IPS-NIHi7 (cell line): ENCODE data around the gene ADAMTS19.
A peak's percentile ranks its signal among the peaks of the same experiment; 100 is the strongest.

Experiments used
- DNase-seq: peaks from one replicate; pipeline ENCODE4 v3.0.0; 2012; ENCODE audit warnings: mixed read lengths; ENCODE audit errors: extremely low spot score

ADAMTS19 gene

GRCh38 chr5:129760636-129761325 lies 300.7 kb downstream of the ADAMTS19 start:
- DNase-seq: no peak

GRCh38 chr5:129763651-129764050 lies 303.6 kb downstream of the ADAMTS19 start:
- DNase-seq: no peak

GRCh38 chr5:129766798-129767197 lies 306.7 kb downstream of the ADAMTS19 start:
- DNase-seq: no peak

GRCh38 chr5:129767927-129768380 lies 307.9 kb downstream of the ADAMTS19 start:
- DNase-seq: peak; percentile 68

GRCh38 chr5:129768735-129769134 lies 308.6 kb downstream of the ADAMTS19 start:
- no peak for DNase-seq

GRCh38 chr5:129770024-129770820 lies 310.1 kb downstream of the ADAMTS19 start:
- no peak for DNase-seq

- DNase-seq: peak; percentile 49
Measured at GRCh38 chr5:129771058-129771838, 311.1 kb downstream of the ADAMTS19 start.

- DNase-seq: no peak
Measured at GRCh38 chr5:129773376-129773775, 313.3 kb downstream of the ADAMTS19 start.

GRCh38 chr5:129781594-129781993 lies 321.5 kb downstream of the ADAMTS19 start:
- DNase-seq: no peak
